ENCODE results near the gene LENG1.

LENG1 gene

GRCh38 chr19:54128796-54129616 is 30.5 kb downstream of the LENG1 start:
- H3K4me3 Mint-ChIP-seq = no peak overlapping the region
- no peaks in the 10 kb centered on the region for H3K9me3 Mint-ChIP-seq
- no peaks in the 10 kb centered on the region for H3K27me3 Mint-ChIP-seq (ENCODE audit: low read depth)
- H3K4me1 Mint-ChIP-seq = no peaks in the 10 kb centered on the region
- H3K36me3 Mint-ChIP-seq (ENCODE audit: low read depth) = peaks cover 9% of the 10 kb centered on the region
- no peak overlapping the region for H3K27ac Mint-ChIP-seq
- TF ChIP-seq CTCF (IDR thresholded peaks at IDR 0.05; ENCODE audit: unreplicated experiment in 3 of 3) = no peak

DNA sequence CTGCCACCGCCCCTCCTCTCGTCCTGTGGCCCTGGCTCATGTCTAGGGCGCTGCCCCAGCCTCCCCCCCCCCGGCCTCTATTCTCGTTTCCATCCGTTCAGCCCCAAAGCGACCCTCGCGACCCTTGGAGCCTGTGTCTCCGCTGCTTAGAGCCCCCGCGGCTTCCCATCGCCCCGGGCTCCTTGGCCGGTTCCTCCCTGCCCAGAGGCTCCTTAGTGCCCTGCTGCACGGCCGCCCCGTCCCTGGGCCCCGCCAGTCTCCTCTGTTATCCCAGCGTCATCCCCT is 31.1 kb downstream of the LENG1 start:
- Mint-ChIP-seq H3K27ac (no peak overlapping the region), H3K4me1 (no peaks in the 10 kb centered on the region), H3K27me3 (ENCODE audit: low read depth) (no peaks in the 10 kb centered on the region), H3K36me3 (ENCODE audit: low read depth) (peaks cover 10% of the 10 kb centered on the region), H3K4me3 (no peak overlapping the region), H3K9me3 (no peaks in the 10 kb centered on the region)
- TF ChIP-seq CTCF (IDR thresholded peaks at IDR 0.05; ENCODE audit: unreplicated experiment in 3 of 3) = no peak

GRCh38 chr19:54127688-54128440 is 31.7 kb downstream of the LENG1 start:
- peaks cover 14% of the 10 kb centered on the region for H3K36me3 Mint-ChIP-seq (ENCODE audit: low read depth)
- TF ChIP-seq CTCF (IDR thresholded peaks at IDR 0.05; ENCODE audit: unreplicated experiment in 3 of 3) = no peak

GRCh38 chr19:54125713-54126112 is 33.8 kb downstream of the LENG1 start:
- no peaks in the 10 kb centered on the region for H3K27me3 Mint-ChIP-seq (ENCODE audit: low read depth)
- H3K4me3 Mint-ChIP-seq = no peak overlapping the region
- no peaks in the 10 kb centered on the region for H3K4me1 Mint-ChIP-seq
- H3K27ac Mint-ChIP-seq = no peak overlapping the region
- no peaks in the 10 kb centered on the region for H3K9me3 Mint-ChIP-seq
- TF ChIP-seq CTCF (IDR thresholded peaks at IDR 0.05; ENCODE audit: unreplicated experiment in 3 of 3) = no peak
- H3K36me3 Mint-ChIP-seq (ENCODE audit: low read depth) = peaks cover 18% of the 10 kb centered on the region

More at GRCh38 chr19:54127688-54128440, 31.7 kb downstream of the LENG1 start:
- H3K4me1 Mint-ChIP-seq = no peaks in the 10 kb centered on the region
- H3K9me3 Mint-ChIP-seq = no peaks in the 10 kb centered on the region
- no peaks in the 10 kb centered on the region for H3K27me3 Mint-ChIP-seq (ENCODE audit: low read depth)
- no peak overlapping the region for H3K27ac Mint-ChIP-seq
- H3K4me3 Mint-ChIP-seq = no peak overlapping the region

GRCh38 chr19:54124393-54124792 is 35.1 kb downstream of the LENG1 start:
- Mint-ChIP-seq H3K36me3 (ENCODE audit: low read depth) (peaks cover 24% of the 10 kb centered on the region), H3K27ac (no peak overlapping the region), H3K9me3 (no peaks in the 10 kb centered on the region), H3K4me3 (no peak overlapping the region), H3K27me3 (ENCODE audit: low read depth) (no peaks in the 10 kb centered on the region), H3K4me1 (no peaks in the 10 kb centered on the region)
- no peak for TF ChIP-seq CTCF (IDR thresholded peaks at IDR 0.05; ENCODE audit: unreplicated experiment in 3 of 3)
